GM12878 (cell line): ENCODE data around the gene CTCFL. TPM values are rescaled to one million over a fixed set of nuclear protein-coding genes. Genes with fewer than 3 reads are reported as not detected.

Experiments used
- BCL11A ChIP-seq: IDR thresholded peaks from 2 replicates; pipeline ENCODE4 v1.6.1; 2011; ENCODE audit warnings: low read depth, low read length
- BHLHE40 ChIP-seq, 2 experiments: fragments of 450-650 bp in 1 of 2; IDR thresholded peaks; 2 replicates each; pipeline ENCODE4 v1.6.1; 2011 to 2017; ENCODE audit warnings: low read depth in 2 of 2, borderline replicate concordance in 1 of 2, improper control_type of control experiment in 1 of 2, low read length in 1 of 2, mild to moderate bottlenecking in 1 of 2
- ETV6 ChIP-seq, 2 experiments: fragments of 450-650 bp in 1 of 2; IDR thresholded peaks in 1 of 2; conservative IDR thresholded peaks in 1 of 2; 2 replicates each; pipeline ENCODE4 v1.6.1; 2014; ENCODE audit warnings: antibody characterized with exemption in 1 of 2, borderline replicate concordance in 1 of 2, low read depth in 1 of 2, mild to moderate bottlenecking in 1 of 2, moderate library complexity in 1 of 2
- JUNB ChIP-seq: IDR thresholded peaks from 2 replicates; pipeline ENCODE4 v1.6.1; 2016; ENCODE audit warnings: antibody characterized with exemption, mild to moderate bottlenecking
- JUND ChIP-seq: IDR thresholded peaks from 2 replicates; pipeline ENCODE4 v1.6.1; 2012; ENCODE audit warnings: low read depth, mild to moderate bottlenecking, low read length, improper control_type of control experiment, moderate library complexity
- KLF5 ChIP-seq: fragments of 450-650 bp; IDR thresholded peaks from 2 replicates; pipeline ENCODE4 v1.6.1; 2014; ENCODE audit warnings: mild to moderate bottlenecking; ENCODE audit not compliant: partially characterized antibody
- MYB ChIP-seq: fragments of 150-350 bp; IDR thresholded peaks from 2 replicates; pipeline ENCODE4 v1.6.1; 2014; ENCODE audit warnings: mild to moderate bottlenecking, low read depth, low read length, borderline replicate concordance
- POU2F2 ChIP-seq: IDR thresholded peaks from 3 replicates; pipeline ENCODE4 v1.6.1; 2011; ENCODE audit warnings: low read depth, mild to moderate bottlenecking, low read length, borderline replicate concordance
- RCOR1 ChIP-seq: conservative IDR thresholded peaks from 2 replicates; pipeline ENCODE4 v1.6.1; 2012; ENCODE audit warnings: low read depth, low read length, improper control_type of control experiment
- SIN3A ChIP-seq: IDR thresholded peaks from 2 replicates; pipeline ENCODE4 v1.6.1; 2012; ENCODE audit warnings: low read depth, low read length, improper control_type of control experiment
- SPI1 ChIP-seq: IDR thresholded peaks from 2 replicates; pipeline ENCODE4 v1.6.1; 2011; ENCODE audit warnings: low read depth, mild to moderate bottlenecking, low read length, moderate library complexity, borderline replicate concordance; ENCODE audit not compliant: insufficient read depth
- STAT1 ChIP-seq: fragments of 450-650 bp; conservative IDR thresholded peaks from 2 replicates; pipeline ENCODE4 v1.6.1; 2014; ENCODE audit warnings: antibody characterized with exemption, mild to moderate bottlenecking
- TARDBP ChIP-seq: IDR thresholded peaks from 2 replicates; pipeline ENCODE4 v1.6.1; 2016; ENCODE audit warnings: borderline replicate concordance
- TBL1XR1 ChIP-seq: IDR thresholded peaks from 2 replicates; pipeline ENCODE4 v1.6.1; 2012; ENCODE audit warnings: low read depth, low read length, improper control_type of control experiment
- polyA plus RNA-seq, 11 experiments: library from polyadenylated mRNA; depleted of rRNA in 4 of 11; unstranded in 6 of 11; stranded (reverse) in 5 of 11; fragments of >200 nt; fragmentation: Nextera tagmentation in 4 of 11; fragmentation: Illumina TruSeq in 1 of 11; extraction: Ambion mirVana in 4 of 11; extraction: Trizol in 1 of 11; gene quantifications; 1 replicate in 1 of 11; 2 replicates in 10 of 11; pipeline versions ENCODE4 v1.2.1 to v1.2.3, GENCODE V29; 2011 to 2016; ENCODE audit warnings: inconsistent platforms in 2 of 11, missing spikeins in 2 of 11, low read depth in 1 of 11
- total RNA-seq, 4 experiments: library from RNA; depleted of rRNA in 3 of 4; stranded (reverse); fragments of >200 nt in 3 of 4; fragmentation: Illumina TruSeq in 1 of 4; extraction: Trizol in 1 of 4; gene quantifications; 2 replicates each; pipeline versions ENCODE4 v1.2.1 to v1.2.3, GENCODE V29; 2013 to 2021
- TF ChIP-seq, protein P1 (sequence below): fragments of 150-350 bp; IDR thresholded peaks from 2 replicates; pipeline ENCODE4 v1.6.1; 2014; ENCODE audit warnings: mild to moderate bottlenecking, low read depth, low read length
- TF ChIP-seq, protein P2 (sequence below): fragments of 450-650 bp; IDR thresholded peaks from 2 replicates; pipeline ENCODE4 v1.6.1; 2017; ENCODE audit warnings: mild to moderate bottlenecking
- TF ChIP-seq, protein P3 (sequence below): fragments of 450-650 bp; IDR thresholded peaks from 2 replicates; pipeline ENCODE4 v1.6.1; 2016; ENCODE audit warnings: mild to moderate bottlenecking
- TF ChIP-seq, protein P4 (sequence below): fragments of 450-650 bp; IDR thresholded peaks from 2 replicates; pipeline ENCODE4 v1.6.1; 2017; ENCODE audit warnings: mild to moderate bottlenecking, low read depth, inconsistent platforms; ENCODE audit not compliant: poor library complexity, severe bottlenecking
- TF ChIP-seq, protein P5 (sequence below): fragments of 450-650 bp; IDR thresholded peaks from 2 replicates; pipeline ENCODE4 v1.6.1; 2017; ENCODE audit warnings: mild to moderate bottlenecking, moderate library complexity

The CTCFL gene
- total and polyA plus RNA-seq, 10 of the 15 experiments (the other 5 are each of a cell fraction or from before 2014, with no cell fraction given), result 0.06 to 0.20 (median 0.11) TPM; not detected in 4

DNA sequence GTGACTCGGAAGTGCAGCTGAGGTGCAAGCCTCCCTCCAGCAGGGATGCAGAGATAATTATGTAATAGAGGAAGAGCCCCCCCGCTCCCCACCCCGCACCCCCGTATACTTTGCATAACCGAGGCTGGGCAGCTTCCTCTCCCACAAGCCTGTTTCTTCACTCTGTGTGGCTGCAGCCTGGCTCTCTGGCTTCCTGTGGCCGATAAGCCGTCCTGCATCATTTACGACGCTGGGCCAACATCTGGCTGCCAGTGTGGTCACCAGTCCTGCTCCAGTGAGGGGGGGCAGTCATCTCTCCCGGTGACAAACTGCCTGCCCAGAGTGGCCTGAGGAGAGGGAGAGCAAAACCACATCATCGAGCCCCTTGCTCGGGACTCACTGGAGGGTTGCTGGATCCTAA is 74.5 kb downstream of the CTCFL start (continued):
- TF ChIP-seq, protein P1, sequence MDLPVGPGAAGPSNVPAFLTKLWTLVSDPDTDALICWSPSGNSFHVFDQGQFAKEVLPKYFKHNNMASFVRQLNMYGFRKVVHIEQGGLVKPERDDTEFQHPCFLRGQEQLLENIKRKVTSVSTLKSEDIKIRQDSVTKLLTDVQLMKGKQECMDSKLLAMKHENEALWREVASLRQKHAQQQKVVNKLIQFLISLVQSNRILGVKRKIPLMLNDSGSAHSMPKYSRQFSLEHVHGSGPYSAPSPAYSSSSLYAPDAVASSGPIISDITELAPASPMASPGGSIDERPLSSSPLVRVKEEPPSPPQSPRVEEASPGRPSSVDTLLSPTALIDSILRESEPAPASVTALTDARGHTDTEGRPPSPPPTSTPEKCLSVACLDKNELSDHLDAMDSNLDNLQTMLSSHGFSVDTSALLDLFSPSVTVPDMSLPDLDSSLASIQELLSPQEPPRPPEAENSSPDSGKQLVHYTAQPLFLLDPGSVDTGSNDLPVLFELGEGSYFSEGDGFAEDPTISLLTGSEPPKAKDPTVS, result no peak
- TF ChIP-seq, protein P2, sequence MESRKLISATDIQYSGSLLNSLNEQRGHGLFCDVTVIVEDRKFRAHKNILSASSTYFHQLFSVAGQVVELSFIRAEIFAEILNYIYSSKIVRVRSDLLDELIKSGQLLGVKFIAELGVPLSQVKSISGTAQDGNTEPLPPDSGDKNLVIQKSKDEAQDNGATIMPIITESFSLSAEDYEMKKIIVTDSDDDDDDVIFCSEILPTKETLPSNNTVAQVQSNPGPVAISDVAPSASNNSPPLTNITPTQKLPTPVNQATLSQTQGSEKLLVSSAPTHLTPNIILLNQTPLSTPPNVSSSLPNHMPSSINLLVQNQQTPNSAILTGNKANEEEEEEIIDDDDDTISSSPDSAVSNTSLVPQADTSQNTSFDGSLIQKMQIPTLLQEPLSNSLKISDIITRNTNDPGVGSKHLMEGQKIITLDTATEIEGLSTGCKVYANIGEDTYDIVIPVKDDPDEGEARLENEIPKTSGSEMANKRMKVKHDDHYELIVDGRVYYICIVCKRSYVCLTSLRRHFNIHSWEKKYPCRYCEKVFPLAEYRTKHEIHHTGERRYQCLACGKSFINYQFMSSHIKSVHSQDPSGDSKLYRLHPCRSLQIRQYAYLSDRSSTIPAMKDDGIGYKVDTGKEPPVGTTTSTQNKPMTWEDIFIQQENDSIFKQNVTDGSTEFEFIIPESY, result no peak
- TF ChIP-seq KLF5 (no peak), RCOR1 (no peak), BCL11A (peak; percentile 35; the same call in 1 of the 2 replicates), MYB (no peak), JUND (no peak), TBL1XR1 (0 out of 2 replicates have a peak, but pooled peaks have one; percentile 27), POU2F2 (peak; percentile 95), BHLHE40 (IDR thresholded peaks at IDR 0.05; ENCODE audit: borderline replicate concordance in 1 of 2, low read depth in 2 of 2, low read length in 1 of 2) (peak; percentile 23 to 44; a peak in 1 of 4 replicates), JUNB (no peak), TARDBP (no peak), SIN3A (no peak), SPI1 (peak; percentile 47), ETV6 (conservative IDR thresholded peaks at IDR 0.05 in 1 of 2, IDR thresholded peaks at IDR 0.05 in 1 of 2; ENCODE audit: borderline replicate concordance in 1 of 2, low read depth in 1 of 2) (peak in 1 of 2 experiments; percentile 42; a peak in 2 of 4 replicates), STAT1 (no peak)
- TF ChIP-seq, protein P3, sequence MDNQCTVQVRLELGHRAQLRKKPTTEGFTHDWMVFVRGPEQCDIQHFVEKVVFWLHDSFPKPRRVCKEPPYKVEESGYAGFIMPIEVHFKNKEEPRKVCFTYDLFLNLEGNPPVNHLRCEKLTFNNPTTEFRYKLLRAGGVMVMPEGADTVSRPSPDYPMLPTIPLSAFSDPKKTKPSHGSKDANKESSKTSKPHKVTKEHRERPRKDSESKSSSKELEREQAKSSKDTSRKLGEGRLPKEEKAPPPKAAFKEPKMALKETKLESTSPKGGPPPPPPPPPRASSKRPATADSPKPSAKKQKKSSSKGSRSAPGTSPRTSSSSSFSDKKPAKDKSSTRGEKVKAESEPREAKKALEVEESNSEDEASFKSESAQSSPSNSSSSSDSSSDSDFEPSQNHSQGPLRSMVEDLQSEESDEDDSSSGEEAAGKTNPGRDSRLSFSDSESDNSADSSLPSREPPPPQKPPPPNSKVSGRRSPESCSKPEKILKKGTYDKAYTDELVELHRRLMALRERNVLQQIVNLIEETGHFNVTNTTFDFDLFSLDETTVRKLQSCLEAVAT, result no peak
- TF ChIP-seq, protein P4, sequence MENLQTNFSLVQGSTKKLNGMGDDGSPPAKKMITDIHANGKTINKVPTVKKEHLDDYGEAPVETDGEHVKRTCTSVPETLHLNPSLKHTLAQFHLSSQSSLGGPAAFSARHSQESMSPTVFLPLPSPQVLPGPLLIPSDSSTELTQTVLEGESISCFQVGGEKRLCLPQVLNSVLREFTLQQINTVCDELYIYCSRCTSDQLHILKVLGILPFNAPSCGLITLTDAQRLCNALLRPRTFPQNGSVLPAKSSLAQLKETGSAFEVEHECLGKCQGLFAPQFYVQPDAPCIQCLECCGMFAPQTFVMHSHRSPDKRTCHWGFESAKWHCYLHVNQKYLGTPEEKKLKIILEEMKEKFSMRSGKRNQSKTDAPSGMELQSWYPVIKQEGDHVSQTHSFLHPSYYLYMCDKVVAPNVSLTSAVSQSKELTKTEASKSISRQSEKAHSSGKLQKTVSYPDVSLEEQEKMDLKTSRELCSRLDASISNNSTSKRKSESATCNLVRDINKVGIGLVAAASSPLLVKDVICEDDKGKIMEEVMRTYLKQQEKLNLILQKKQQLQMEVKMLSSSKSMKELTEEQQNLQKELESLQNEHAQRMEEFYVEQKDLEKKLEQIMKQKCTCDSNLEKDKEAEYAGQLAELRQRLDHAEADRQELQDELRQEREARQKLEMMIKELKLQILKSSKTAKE, result peak; percentile 39
- TF ChIP-seq, protein P5, sequence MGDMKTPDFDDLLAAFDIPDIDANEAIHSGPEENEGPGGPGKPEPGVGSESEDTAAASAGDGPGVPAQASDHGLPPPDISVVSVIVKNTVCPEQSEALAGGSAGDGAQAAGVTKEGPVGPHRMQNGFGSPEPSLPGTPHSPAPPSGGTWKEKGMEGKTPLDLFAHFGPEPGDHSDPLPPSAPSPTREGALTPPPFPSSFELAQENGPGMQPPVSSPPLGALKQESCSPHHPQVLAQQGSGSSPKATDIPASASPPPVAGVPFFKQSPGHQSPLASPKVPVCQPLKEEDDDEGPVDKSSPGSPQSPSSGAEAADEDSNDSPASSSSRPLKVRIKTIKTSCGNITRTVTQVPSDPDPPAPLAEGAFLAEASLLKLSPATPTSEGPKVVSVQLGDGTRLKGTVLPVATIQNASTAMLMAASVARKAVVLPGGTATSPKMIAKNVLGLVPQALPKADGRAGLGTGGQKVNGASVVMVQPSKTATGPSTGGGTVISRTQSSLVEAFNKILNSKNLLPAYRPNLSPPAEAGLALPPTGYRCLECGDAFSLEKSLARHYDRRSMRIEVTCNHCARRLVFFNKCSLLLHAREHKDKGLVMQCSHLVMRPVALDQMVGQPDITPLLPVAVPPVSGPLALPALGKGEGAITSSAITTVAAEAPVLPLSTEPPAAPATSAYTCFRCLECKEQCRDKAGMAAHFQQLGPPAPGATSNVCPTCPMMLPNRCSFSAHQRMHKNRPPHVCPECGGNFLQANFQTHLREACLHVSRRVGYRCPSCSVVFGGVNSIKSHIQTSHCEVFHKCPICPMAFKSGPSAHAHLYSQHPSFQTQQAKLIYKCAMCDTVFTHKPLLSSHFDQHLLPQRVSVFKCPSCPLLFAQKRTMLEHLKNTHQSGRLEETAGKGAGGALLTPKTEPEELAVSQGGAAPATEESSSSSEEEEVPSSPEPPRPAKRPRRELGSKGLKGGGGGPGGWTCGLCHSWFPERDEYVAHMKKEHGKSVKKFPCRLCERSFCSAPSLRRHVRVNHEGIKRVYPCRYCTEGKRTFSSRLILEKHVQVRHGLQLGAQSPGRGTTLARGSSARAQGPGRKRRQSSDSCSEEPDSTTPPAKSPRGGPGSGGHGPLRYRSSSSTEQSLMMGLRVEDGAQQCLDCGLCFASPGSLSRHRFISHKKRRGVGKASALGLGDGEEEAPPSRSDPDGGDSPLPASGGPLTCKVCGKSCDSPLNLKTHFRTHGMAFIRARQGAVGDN, result peak; percentile 55
